HepG2 (cell line): Measurements from ENCODE around the gene MSX2. TPM values are rescaled to one million over a fixed set of nuclear protein-coding genes. Genes with fewer than 3 reads are reported as not detected.
A peak's percentile ranks its signal among the peaks of the same experiment; 100 is the strongest.

Experiments
- ATAC-seq: fragments of 200-7000 bp; cut with Tn5 transposase; 3 replicates; pipeline ENCODE4 v1.9.1; 2020; ENCODE audit warnings: mild to moderate bottlenecking, moderate library complexity
- BruUV-seq: library from RNA; stranded (reverse); fragments of 400-500 nt; replicated peaks from 2 replicates; lab custom pipeline; 2021; lab: Mats Ljungman, UMichigan
- CTCF ChIA-PET: fragments of 300-600 bp; formaldehyde crosslinking; extraction: SDS; loops from one replicate; lab custom pipeline; 2021; ENCODE audit warnings: low total read pairs, inconsistent platforms, low intra/inter-chr PET ratio; lab: Yijun Ruan, JAX
- POLR2A ChIA-PET: fragments of 350-600 bp; sonication (Branson Sonifier 250); formaldehyde crosslinking; loops from one replicate; lab custom pipeline; 2020; ENCODE audit warnings: antibody characterized with exemption, inconsistent platforms; lab: Yijun Ruan, JAX
- DNase-seq: peaks from one replicate; pipeline ENCODE4 v3.0.0-alpha.2; 2015; ENCODE audit warnings: low spot score
- FAIRE-seq: peaks from 3 replicates; lab custom pipeline; 2011; peaks lifted over from hg19 to GRCh38; lab: Jason Lieb, UNC
- H2AFZ ChIP-seq: one replicate; pipeline ENCODE4 v1.6.1; 2011; ENCODE audit warnings: low read length, inconsistent platforms
- H3K27ac ChIP-seq: fragments of 300-600 bp; 3 replicates; pipeline ENCODE4 v1.8.0; 2011; ENCODE audit warnings: mixed run types, mild to moderate bottlenecking, mixed read lengths, low read length, inconsistent platforms; ENCODE audit not compliant: insufficient read depth; ENCODE audit errors: extremely low read length
- H3K27me3 ChIP-seq, 2 experiments: fragments of 200-600 bp in 1 of 2; 2 replicates in 1 of 2; 3 replicates in 1 of 2; pipeline versions ENCODE4 v1.6.0 to v1.8.0; 2011; ENCODE audit warnings: low read length in 2 of 2, mild to moderate bottlenecking in 2 of 2, moderate library complexity in 2 of 2, inconsistent platforms in 1 of 2; ENCODE audit not compliant: insufficient read depth in 2 of 2, control insufficient read depth in 1 of 2
- H3K36me3 ChIP-seq, 2 experiments: fragments of 200-600 bp in 1 of 2; replicated peaks in 1 of 2; 2 replicates in 1 of 2; 3 replicates in 1 of 2; pipeline versions ENCODE4 v1.5.1 to v1.8.0; 2011; ENCODE audit warnings: low read length in 2 of 2, inconsistent platforms in 1 of 2; ENCODE audit not compliant: insufficient read depth in 2 of 2, control insufficient read depth in 1 of 2
- H3K4me1 ChIP-seq: 2 replicates; pipeline ENCODE4 v1.5.1; 2012; ENCODE audit warnings: low read length, inconsistent platforms; ENCODE audit not compliant: insufficient read depth
- H3K4me2 ChIP-seq: 2 replicates; pipeline ENCODE4 v1.6.0; 2011; ENCODE audit warnings: low read depth, low read length, inconsistent platforms
- H3K4me3 ChIP-seq, 3 experiments: fragments of 200-600 bp in 1 of 3; sonication (generic), shearing (Covaris generic) in 1 of 3; replicated peaks in 1 of 3; 2 replicates each; pipeline ENCODE4 v1.5.1; 2011 to 2016; ENCODE audit warnings: low read length in 3 of 3, inconsistent platforms in 2 of 3, low read depth in 2 of 3, mild to moderate bottlenecking in 2 of 3, control low read depth in 1 of 3, mixed read lengths in 1 of 3; ENCODE audit not compliant: insufficient read depth in 1 of 3
- H3K79me2 ChIP-seq: one replicate; pipeline ENCODE4 v1.6.1; 2011; ENCODE audit warnings: low read length, inconsistent platforms; ENCODE audit not compliant: insufficient read depth
- H3K9ac ChIP-seq: 2 replicates; pipeline ENCODE4 v1.6.0; 2011; ENCODE audit warnings: mild to moderate bottlenecking, low read depth, low read length, inconsistent platforms; ENCODE audit not compliant: insufficient read depth
- H3K9me3 ChIP-seq: 2 replicates; pipeline ENCODE4 v1.5.1; 2012; ENCODE audit warnings: mild to moderate bottlenecking, low read length
- H4K20me1 ChIP-seq: 2 replicates; pipeline ENCODE4 v1.6.0; 2011; ENCODE audit warnings: inconsistent platforms, mild to moderate bottlenecking, low read length, moderate library complexity; ENCODE audit not compliant: insufficient read depth
- DNMT1 ChIP-seq: sonication (generic); formaldehyde crosslinking; IDR thresholded peaks from 2 replicates; pipeline ENCODE4 v1.5.1; 2020; ENCODE audit warnings: mild to moderate bottlenecking, missing genetic modification reagents
- FOXA1 ChIP-seq, 2 experiments: fragments of 450-650 bp in 1 of 2; sonication (generic) in 1 of 2; formaldehyde crosslinking in 1 of 2; IDR thresholded peaks; 2 replicates each; pipeline versions ENCODE4 v1.4.0 to v1.6.1; 2016 to 2020; ENCODE audit warnings: missing genetic modification reagents in 1 of 2
- FOXP1 ChIP-seq, 2 experiments: fragments of 450-650 bp in 1 of 2; IDR thresholded peaks; 2 replicates each; pipeline ENCODE4 v1.6.1; 2017 to 2018; ENCODE audit warnings: antibody characterized with exemption in 1 of 2
- SAP130 ChIP-seq: IDR thresholded peaks from 2 replicates; pipeline ENCODE4 v1.6.1; 2016; ENCODE audit warnings: low read depth
- TP53 ChIP-seq: sonication (generic); formaldehyde crosslinking; conservative IDR thresholded peaks from 2 replicates; pipeline ENCODE4 v1.4.0; 2020; ENCODE audit warnings: missing genetic modification reagents
- ZKSCAN5 ChIP-seq: sonication (generic); formaldehyde crosslinking; IDR thresholded peaks from 2 replicates; pipeline ENCODE4 v1.5.1; 2020; ENCODE audit warnings: mild to moderate bottlenecking, missing genetic modification reagents
- ZMYM4 ChIP-seq: sonication (generic); formaldehyde crosslinking; IDR thresholded peaks from 2 replicates; pipeline ENCODE4 v1.8.1; 2023; ENCODE audit warnings: mild to moderate bottlenecking, missing genetic modification reagents
- ZNF460 ChIP-seq: sonication (generic); formaldehyde crosslinking; IDR thresholded peaks from 2 replicates; pipeline ENCODE4 v1.5.1; 2020; ENCODE audit warnings: missing genetic modification reagents, mild to moderate bottlenecking, borderline replicate concordance
- ZNF776 ChIP-seq: sonication (generic); formaldehyde crosslinking; IDR thresholded peaks from 2 replicates; pipeline ENCODE4 v1.4.0; 2020; ENCODE audit warnings: mild to moderate bottlenecking, missing genetic modification reagents
- WGBS: methylation state at CpG from one replicate; pipeline ENCODE4 v1.1.6; 2017; ENCODE audit warnings: low lambda C conversion rate; 5-methylcytosine and 5-hydroxymethylcytosine counted together
- in situ Hi-C: cut with HindIII; loops from 2 replicates; pipeline ENCODE4 v1.10.0; 2017; ENCODE audit warnings: low pct_unique_long_range_greater_than_20kb; ENCODE audit not compliant: extremely low pct_ligation_motif_present
- intact Hi-C: fragments of 100-400 bp; cut with micrococcal nuclease; formaldehyde crosslinking; loops from one replicate; pipeline ENCODE4 v1.10.0; 2022; ENCODE audit not compliant: unreplicated experiment
- polyA plus RNA-seq, 8 experiments: library from polyadenylated mRNA; depleted of rRNA in 3 of 8; stranded (reverse) in 7 of 8; unstranded in 1 of 8; fragments of >200 nt; fragmentation: Illumina TruSeq in 4 of 8; extraction: Trizol in 4 of 8; gene quantifications; 2 replicates each; pipeline versions ENCODE4 v1.2.1 to v1.2.3, GENCODE V29; 2011 to 2016; ENCODE audit warnings: low read depth in 4 of 8, missing spikeins in 1 of 8, mixed read lengths in 1 of 8; ENCODE audit not compliant: insufficient read depth in 1 of 8
- total RNA-seq, 5 experiments: library from RNA; depleted of rRNA; stranded (reverse); fragments of >200 nt; fragmentation: Illumina TruSeq; extraction: Trizol; gene quantifications; 2 replicates each; pipeline ENCODE4 v1.2.3, GENCODE V29; 2016; ENCODE audit warnings: low read depth in 1 of 5
- TF ChIP-seq, protein P1 (sequence below): sonication (generic); formaldehyde crosslinking; IDR thresholded peaks from 2 replicates; pipeline ENCODE4 v1.4.0; 2020; ENCODE audit warnings: missing genetic modification reagents

MSX2 gene
- total and polyA plus RNA-seq, 2 of the 13 experiments (the other 11 are each of a cell fraction or from before 2014, with no cell fraction given): not detected

DNA sequence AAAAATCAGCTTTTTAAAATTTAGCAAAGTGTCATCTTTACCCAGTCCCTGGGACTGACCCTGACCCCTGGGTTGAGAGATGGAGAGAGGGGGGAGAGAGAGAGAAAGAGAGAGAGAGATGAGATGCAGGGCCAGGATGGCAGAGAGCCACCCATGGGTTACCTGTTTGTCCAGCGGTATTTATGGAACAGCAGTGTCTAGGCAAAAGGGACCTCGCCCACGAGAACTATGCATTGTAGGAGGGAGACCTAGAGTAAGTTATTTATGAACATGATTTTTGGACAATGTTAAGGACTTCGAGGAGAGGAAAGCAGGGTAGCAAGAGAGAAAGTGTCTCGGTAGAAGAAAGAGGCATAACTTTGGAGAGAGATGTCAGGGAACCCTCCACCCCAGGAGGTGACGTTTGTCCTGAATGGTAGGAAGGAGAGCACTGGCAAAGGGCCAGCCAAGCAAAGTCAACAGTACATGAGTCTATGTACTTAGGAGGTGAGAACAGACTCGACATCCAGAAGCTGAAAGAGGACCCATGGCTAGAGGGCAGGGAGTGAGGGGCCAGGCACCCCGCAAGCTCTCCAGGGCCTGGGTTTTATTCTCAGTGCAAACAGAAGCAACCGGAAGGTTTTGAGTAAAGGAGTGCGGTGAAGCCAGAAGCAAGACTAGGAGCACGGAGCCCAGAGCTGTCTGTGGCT lies 30.5 kb upstream of the MSX2 start:
- Histone ChIP-seq H3K79me2 (no peaks in the 10 kb centered on the region), H3K9me3 (no peaks in the 10 kb centered on the region), H3K36me3 (no peaks in the 10 kb centered on the region), H3K9ac (no peak overlapping the region), H4K20me1 (no peaks in the 10 kb centered on the region), H3K4me3 (no peak overlapping the region), H3K4me2 (no peak overlapping the region), H3K27ac (no peak overlapping the region), H3K27me3 (peaks cover 0 to 27% of the 10 kb centered on the region in 2 experiments), H3K4me1 (peaks cover 27% of the 10 kb centered on the region), H2AFZ (no peak overlapping the region)
- no peak for FAIRE-seq
- WGBS: 11% methylated on average over 11 of the region's 11 CpGs
- in situ Hi-C loops: no loop called here
- intact Hi-C loops: no loop called here
- TF ChIP-seq ZKSCAN5 (CRISPR knock-in tag) (peak; percentile 95), TP53 (no peak), FOXP1 (IDR thresholded peaks at IDR 0.05) (no peak), FOXP1 (CRISPR knock-in tag; IDR thresholded peaks at IDR 0.05) (no peak), SAP130 (CRISPR knock-in tag) (no peak), DNMT1 (no peak), ZMYM4 (CRISPR knock-in tag) (no peak), ZNF776 (no peak), FOXA1 (IDR thresholded peaks at IDR 0.05) (no peak), FOXA1 (CRISPR knock-in tag; IDR thresholded peaks at IDR 0.05) (0 out of 2 replicates have a peak, but pooled peaks have one; percentile 29), ZNF460 (no peak)
- TF ChIP-seq, protein P1, sequence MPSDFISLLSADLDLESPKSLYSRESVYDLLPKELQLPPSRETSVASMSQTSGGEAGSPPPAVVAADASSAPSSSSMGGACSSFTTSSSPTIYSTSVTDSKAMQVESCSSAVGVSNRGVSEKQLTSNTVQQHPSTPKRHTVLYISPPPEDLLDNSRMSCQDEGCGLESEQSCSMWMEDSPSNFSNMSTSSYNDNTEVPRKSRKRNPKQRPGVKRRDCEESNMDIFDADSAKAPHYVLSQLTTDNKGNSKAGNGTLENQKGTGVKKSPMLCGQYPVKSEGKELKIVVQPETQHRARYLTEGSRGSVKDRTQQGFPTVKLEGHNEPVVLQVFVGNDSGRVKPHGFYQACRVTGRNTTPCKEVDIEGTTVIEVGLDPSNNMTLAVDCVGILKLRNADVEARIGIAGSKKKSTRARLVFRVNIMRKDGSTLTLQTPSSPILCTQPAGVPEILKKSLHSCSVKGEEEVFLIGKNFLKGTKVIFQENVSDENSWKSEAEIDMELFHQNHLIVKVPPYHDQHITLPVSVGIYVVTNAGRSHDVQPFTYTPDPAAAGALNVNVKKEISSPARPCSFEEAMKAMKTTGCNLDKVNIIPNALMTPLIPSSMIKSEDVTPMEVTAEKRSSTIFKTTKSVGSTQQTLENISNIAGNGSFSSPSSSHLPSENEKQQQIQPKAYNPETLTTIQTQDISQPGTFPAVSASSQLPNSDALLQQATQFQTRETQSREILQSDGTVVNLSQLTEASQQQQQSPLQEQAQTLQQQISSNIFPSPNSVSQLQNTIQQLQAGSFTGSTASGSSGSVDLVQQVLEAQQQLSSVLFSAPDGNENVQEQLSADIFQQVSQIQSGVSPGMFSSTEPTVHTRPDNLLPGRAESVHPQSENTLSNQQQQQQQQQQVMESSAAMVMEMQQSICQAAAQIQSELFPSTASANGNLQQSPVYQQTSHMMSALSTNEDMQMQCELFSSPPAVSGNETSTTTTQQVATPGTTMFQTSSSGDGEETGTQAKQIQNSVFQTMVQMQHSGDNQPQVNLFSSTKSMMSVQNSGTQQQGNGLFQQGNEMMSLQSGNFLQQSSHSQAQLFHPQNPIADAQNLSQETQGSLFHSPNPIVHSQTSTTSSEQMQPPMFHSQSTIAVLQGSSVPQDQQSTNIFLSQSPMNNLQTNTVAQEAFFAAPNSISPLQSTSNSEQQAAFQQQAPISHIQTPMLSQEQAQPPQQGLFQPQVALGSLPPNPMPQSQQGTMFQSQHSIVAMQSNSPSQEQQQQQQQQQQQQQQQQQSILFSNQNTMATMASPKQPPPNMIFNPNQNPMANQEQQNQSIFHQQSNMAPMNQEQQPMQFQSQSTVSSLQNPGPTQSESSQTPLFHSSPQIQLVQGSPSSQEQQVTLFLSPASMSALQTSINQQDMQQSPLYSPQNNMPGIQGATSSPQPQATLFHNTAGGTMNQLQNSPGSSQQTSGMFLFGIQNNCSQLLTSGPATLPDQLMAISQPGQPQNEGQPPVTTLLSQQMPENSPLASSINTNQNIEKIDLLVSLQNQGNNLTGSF (CRISPR knock-in tag): no peak
- ChIA-PET POLR2A (no interaction called here), CTCF (no interaction called here)
- peak; percentile 50 for ATAC-seq
- BruUV-seq: no TSS peak
- peak; percentile 24 for DNase-seq
